Hepatocyte (in vitro differentiated cells): ENCODE measurements around the gene ZIC1. TPM values are rescaled to one million over a fixed set of nuclear protein-coding genes. Genes with fewer than 3 reads are reported as not detected.

ENCODE experiments used
- DNase-seq: peaks from one replicate; pipeline ENCODE4 v3.0.0-alpha.2; 2016; ENCODE audit warnings: low spot score
- H2AFZ ChIP-seq: fragments of 200-600 bp; sonication (generic); 2 replicates; pipeline ENCODE4 v1.6.0; 2016; ENCODE audit warnings: antibody characterized with exemption, mild to moderate bottlenecking
- H3K27ac ChIP-seq: fragments of 200-600 bp; sonication (generic); 2 replicates; pipeline ENCODE4 v1.5.1; 2016; ENCODE audit warnings: mild to moderate bottlenecking
- H3K27me3 ChIP-seq: fragments of 200-600 bp; sonication (generic); 2 replicates; pipeline ENCODE4 v1.6.1; 2016
- H3K36me3 ChIP-seq: fragments of 200-600 bp; sonication (generic); replicated peaks from 2 replicates; pipeline ENCODE4 v1.5.1; 2016; ENCODE audit warnings: low read depth; ENCODE audit not compliant: insufficient read depth
- H3K4me1 ChIP-seq: fragments of 200-600 bp; sonication (generic); 2 replicates; pipeline ENCODE4 v1.5.1; 2016; ENCODE audit warnings: mild to moderate bottlenecking, moderate library complexity; ENCODE audit not compliant: insufficient read depth
- H3K4me2 ChIP-seq: fragments of 200-600 bp; sonication (generic); 2 replicates; pipeline ENCODE4 v1.6.0; 2016
- H3K4me3 ChIP-seq: fragments of 200-600 bp; sonication (generic); 2 replicates; pipeline ENCODE4 v1.5.1; 2016; ENCODE audit warnings: mild to moderate bottlenecking
- H3K79me2 ChIP-seq: fragments of 200-600 bp; sonication (generic); 2 replicates; pipeline ENCODE4 v1.6.0; 2017; ENCODE audit warnings: mild to moderate bottlenecking
- H3K9me2 ChIP-seq: fragments of 200-600 bp; sonication (generic); replicated peaks from 2 replicates; pipeline ENCODE4 v1.6.0; 2017; ENCODE audit warnings: mild to moderate bottlenecking; ENCODE audit not compliant: insufficient read depth
- H3K9me3 ChIP-seq: fragments of 200-600 bp; sonication (generic); 2 replicates; pipeline ENCODE4 v1.5.1; 2016; ENCODE audit warnings: low read depth, mild to moderate bottlenecking
- H4K20me1 ChIP-seq: fragments of 200-600 bp; sonication (generic); 2 replicates; pipeline ENCODE4 v1.6.0; 2016; ENCODE audit warnings: mild to moderate bottlenecking; ENCODE audit not compliant: insufficient read depth, poor library complexity, severe bottlenecking
- EZH2 ChIP-seq: fragments of 200-600 bp; sonication (generic); IDR thresholded peaks from 2 replicates; pipeline ENCODE4 v1.6.1; 2016; ENCODE audit warnings: antibody characterized with exemption, mild to moderate bottlenecking, borderline replicate concordance
- EZH2phosphoT487 ChIP-seq: fragments of 200-600 bp; sonication (generic); IDR thresholded peaks from one replicate; pipeline ENCODE4 v1.6.1; 2018; ENCODE audit warnings: antibody characterized with exemption, mild to moderate bottlenecking, low read depth, moderate library complexity; ENCODE audit not compliant: unreplicated experiment, severe bottlenecking
- WGBS: methylation state at CpG from one replicate; pipeline ENCODE4 v1.1.6; 2016; ENCODE audit warnings: low lambda C conversion rate; ENCODE audit errors: missing lambda C conversion rate; 5-methylcytosine and 5-hydroxymethylcytosine counted together
- polyA plus RNA-seq: library from polyadenylated mRNA; unstranded; fragments of >200 nt; fragmentation: Nextera tagmentation; extraction: Ambion mirVana; gene quantifications from 2 replicates; pipeline ENCODE4 v1.2.1, GENCODE V29; 2016
- total RNA-seq: library from RNA; depleted of rRNA; stranded (reverse); fragments of >200 nt; gene quantifications from 2 replicates; pipeline ENCODE4 v1.2.3, GENCODE V29; 2014
- TF ChIP-seq, protein P1 (sequence below): fragments of 200-600 bp; sonication (generic); IDR thresholded peaks from 2 replicates; pipeline ENCODE4 v1.5.1; 2016; ENCODE audit warnings: antibody characterized with exemption, mild to moderate bottlenecking; ENCODE audit not compliant: poor library complexity

Gene ZIC1
- total and polyA plus RNA-seq, 2 experiments from 2014 or later = 0.10 TPM; not detected in 1

DNA sequence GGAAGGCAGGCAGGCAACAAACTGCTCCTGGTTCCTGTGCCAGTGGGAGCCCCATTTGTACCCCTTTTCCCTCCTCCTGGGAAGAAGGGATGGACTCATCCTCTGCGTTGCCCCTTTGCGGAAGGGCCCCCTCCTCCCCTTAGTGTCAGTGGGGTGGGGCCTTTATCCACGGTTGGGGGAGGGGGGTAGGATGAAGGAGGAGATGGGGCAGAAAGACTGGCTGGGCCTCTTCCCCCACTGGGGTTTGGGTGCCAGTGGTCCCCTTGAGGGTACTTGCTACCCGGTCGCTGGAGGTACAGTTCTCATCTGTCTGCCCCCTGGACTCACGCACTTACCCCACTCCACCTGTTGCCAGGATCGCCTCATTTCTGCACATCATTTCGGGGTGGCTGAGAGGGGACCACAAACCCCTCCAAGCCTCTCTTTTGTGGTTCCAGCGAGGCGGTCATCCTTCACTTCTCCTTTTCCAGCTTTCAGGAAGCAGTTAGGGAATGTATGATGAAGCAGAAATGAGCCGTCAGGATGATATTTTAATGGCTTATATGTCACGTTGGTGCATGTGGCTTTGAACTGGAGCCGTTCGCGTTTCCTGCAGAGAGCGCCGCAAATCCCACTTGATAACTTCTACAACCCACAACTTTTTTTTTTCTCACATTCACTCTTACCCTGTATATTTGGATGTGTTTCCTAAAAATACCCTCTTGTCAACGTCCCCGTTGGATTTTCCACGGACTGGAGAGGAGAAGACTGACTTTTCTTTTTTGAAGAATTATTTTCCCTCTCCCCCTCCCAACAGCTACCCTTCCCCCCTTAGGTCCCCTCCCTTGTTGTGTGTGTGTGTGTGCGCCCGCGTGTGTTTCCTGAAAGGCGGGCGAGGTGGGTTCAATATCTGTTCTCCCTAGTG lies 2.9 kb upstream of the ZIC1 start, which contains the start of gene ZIC4:
Gene ZIC4 (minus strand): TSS at position 516 of the 904 bp plus-strand sequence. CDS start 3,746 bp downstream, outside the sequence.
- Histone ChIP-seq H3K9me3 (no peaks in the 10 kb centered on the region), H3K79me2 (no peaks in the 10 kb centered on the region), H4K20me1 (no peaks in the 10 kb centered on the region), H3K4me2 (peak within 1 kb of the TSS; percentile 5), H3K27ac (no peak within 1 kb of the TSS), H3K4me1 (peaks cover 13% of the 10 kb centered on the region), H3K9me2 (no peaks in the 10 kb centered on the region), H3K4me3 (no peak within 1 kb of the TSS), H3K27me3 (peaks cover 100% of the 10 kb centered on the region), H3K36me3 (no peaks in the 10 kb centered on the region), H2AFZ (no peak within 1 kb of the TSS)
- TF ChIP-seq, protein P1, sequence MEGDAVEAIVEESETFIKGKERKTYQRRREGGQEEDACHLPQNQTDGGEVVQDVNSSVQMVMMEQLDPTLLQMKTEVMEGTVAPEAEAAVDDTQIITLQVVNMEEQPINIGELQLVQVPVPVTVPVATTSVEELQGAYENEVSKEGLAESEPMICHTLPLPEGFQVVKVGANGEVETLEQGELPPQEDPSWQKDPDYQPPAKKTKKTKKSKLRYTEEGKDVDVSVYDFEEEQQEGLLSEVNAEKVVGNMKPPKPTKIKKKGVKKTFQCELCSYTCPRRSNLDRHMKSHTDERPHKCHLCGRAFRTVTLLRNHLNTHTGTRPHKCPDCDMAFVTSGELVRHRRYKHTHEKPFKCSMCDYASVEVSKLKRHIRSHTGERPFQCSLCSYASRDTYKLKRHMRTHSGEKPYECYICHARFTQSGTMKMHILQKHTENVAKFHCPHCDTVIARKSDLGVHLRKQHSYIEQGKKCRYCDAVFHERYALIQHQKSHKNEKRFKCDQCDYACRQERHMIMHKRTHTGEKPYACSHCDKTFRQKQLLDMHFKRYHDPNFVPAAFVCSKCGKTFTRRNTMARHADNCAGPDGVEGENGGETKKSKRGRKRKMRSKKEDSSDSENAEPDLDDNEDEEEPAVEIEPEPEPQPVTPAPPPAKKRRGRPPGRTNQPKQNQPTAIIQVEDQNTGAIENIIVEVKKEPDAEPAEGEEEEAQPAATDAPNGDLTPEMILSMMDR = no peak
- TF ChIP-seq EZH2phosphoT487 = peak; percentile 55
- WGBS = 3% methylated on average over 25 of the region's 25 CpGs
- DNase-seq = no peak

- peaks cover 20% of the 10 kb centered on the region for H3K4me1 ChIP-seq
- H3K9me2 ChIP-seq = no peaks in the 10 kb centered on the region
- no peaks in the 10 kb centered on the region for H3K9me3 ChIP-seq
- no peak for DNase-seq
- 3% methylated on average over 17 of the region's 17 CpGs for WGBS
- H3K4me3 ChIP-seq = no peak overlapping the region
- peaks cover 100% of the 10 kb centered on the region for H3K27me3 ChIP-seq
- peak overlapping the region; percentile 5 for H3K4me2 ChIP-seq
- H3K36me3 ChIP-seq = no peaks in the 10 kb centered on the region
- H4K20me1 ChIP-seq = no peaks in the 10 kb centered on the region
- no peaks in the 10 kb centered on the region for H3K79me2 ChIP-seq
- no peak overlapping the region for H2AFZ ChIP-seq
- no peak for TF ChIP-seq EZH2phosphoT487
- TF ChIP-seq EZH2 = no peak
- TF ChIP-seq, protein P1 = no peak
- H3K27ac ChIP-seq = no peak overlapping the region
Observed at GRCh38 chr3:147407114-147407497, 2.1 kb upstream of the ZIC1 start.

- H3K4me3 ChIP-seq = no peak overlapping the region
- no peak overlapping the region for H3K27ac ChIP-seq
- H3K79me2 ChIP-seq = no peaks in the 10 kb centered on the region
- peaks cover 100% of the 10 kb centered on the region for H3K27me3 ChIP-seq
- no peaks in the 10 kb centered on the region for H3K36me3 ChIP-seq
- no peaks in the 10 kb centered on the region for H3K9me3 ChIP-seq
- no peaks in the 10 kb centered on the region for H4K20me1 ChIP-seq
- TF ChIP-seq EZH2phosphoT487 (no peak), EZH2 (peak; percentile 99)
- H2AFZ ChIP-seq = no peak overlapping the region
- peak overlapping the region; percentile 5 for H3K4me2 ChIP-seq
- H3K9me2 ChIP-seq = no peaks in the 10 kb centered on the region
- no peak for DNase-seq
- 5% methylated on average over 27 of the region's 27 CpGs for WGBS
- peaks cover 20% of the 10 kb centered on the region for H3K4me1 ChIP-seq
Observed at GRCh38 chr3:147407498-147408187, 1.5 kb upstream of the ZIC1 start.
